Embryonic facial prominence (tissue), 1 donor: Measurements from ENCODE around the gene ST6GALNAC4.

Source experiments
- DNase-seq: peaks from one replicate; pipeline ENCODE4 v3.0.0-alpha.2; 2016; ENCODE audit errors: extremely low spot score

Gene ST6GALNAC4

DNA sequence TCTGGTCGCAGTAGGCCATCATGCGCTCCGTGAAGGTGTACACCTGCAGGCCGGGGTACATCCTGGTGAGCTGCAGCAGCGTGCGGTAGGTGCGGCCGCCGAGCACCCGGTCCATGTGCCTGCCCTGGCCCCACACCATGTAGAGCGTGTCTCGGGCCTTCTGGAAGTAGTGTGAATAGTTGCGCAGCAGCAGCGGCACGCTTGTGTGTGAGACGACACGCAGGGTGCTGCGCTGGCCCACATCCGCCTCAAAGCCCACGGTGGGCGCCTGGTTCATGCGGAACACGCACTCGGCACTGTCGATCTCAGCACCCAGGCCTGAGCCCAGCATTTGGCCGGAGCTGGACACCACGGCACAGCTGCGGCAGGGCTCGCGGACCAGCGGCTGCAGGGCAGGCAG is 4.5 kb downstream of the ST6GALNAC4 start:
- DNase-seq: no peak

DNA sequence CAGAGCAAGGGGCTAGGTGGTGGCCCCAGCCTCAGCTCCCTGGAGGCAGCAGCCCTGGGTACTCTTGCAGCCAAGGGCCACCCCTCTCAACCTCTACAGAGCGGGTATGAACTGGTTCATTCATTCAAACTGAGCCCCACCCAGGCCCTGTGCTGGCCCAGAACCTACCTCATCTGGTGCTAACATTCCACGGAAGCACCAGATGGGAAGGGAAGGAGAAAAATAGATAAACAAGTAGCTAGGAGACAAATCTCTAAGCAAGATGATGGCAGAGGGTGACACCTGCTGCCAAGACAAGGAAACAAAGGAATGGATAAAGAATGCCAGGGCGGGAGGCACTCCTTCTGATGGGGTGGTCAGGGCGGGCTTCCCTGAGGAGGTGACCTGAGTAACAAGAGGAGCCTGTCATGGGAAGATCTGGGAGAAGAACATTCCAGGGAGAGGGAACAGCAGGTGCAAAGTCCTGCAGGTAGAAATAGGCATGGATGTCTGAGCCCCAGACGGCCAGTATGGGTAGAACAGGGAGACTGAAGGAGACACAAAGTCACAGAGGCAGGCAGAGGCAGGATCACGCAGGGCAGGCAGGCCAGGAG is 6.1 kb downstream of the ST6GALNAC4 start:
- no peak for DNase-seq

DNA sequence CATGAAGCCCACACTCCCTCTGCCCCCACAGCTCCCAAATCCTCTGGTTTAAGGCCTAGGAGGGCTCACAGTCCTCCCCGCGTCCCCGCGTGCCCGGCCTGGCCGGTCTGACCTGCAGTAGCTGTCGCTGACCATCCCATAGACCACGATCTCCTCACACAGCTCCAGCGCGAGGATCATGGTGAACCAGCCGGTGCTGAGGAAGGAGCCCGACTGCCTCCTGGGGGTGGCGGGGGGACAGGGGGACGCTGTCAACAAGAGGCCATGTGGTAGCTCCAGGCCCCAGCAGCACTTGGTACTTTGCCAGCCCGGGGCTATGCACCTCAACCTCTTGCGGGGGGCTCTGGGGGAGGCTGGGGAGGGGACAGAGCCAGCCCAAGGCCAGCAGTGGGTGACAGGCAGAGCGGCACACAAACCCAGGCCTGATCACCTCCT is 7.0 kb downstream of the ST6GALNAC4 start:
- DNase-seq: no peak

DNA sequence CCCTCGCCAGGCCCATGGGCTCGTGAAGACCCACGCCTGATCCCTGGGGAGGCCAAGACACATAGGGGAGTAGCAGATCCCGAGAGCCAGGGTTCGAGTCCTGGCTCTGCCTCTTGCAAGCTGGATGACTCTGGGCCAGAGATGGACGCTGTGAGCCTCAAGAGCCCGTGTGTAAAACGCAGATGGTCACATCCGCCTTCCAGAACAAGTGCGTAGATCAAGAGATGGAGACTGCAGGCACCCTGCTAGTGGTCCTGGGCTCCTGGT is 8.2 kb downstream of the ST6GALNAC4 start:
- no peak for DNase-seq

DNA sequence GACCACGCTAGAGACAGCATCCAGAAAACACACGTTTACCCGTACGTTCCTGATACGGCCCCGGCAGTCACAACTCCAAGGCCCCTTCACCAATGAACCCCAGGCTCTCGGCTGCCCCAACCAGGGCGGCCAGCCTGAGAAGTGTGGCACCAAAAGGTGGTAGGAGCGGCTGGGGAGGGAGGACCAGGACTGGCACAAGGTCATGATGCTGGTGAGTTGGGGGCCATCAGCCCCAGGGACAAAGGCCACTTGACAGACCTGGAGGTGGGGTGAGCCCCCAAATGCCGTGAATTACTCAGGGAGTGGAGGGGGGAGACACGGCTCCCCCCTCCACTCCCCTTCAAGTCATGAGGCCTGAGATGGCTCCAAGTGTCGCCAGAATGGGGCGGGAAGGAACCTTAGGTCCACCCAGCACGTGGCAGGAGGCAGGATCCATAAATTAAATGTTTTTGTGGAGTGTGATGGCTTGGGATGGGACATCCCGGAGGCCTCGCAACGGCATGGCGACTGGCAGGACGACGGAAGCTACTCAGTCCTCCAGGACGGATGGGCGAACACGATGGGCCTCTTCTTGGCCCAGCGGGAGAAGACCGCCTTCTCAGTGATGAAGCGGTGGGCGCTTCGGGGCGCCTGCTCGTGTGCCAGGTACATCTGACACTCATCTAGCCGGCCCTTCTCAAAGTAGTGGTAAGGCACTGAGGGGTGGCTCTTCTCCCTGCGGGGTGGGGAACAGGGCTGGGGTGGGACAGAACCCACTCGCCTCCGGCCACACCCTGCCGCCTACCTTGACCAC is 8.8 kb downstream of the ST6GALNAC4 start:
- no peak for DNase-seq

DNA sequence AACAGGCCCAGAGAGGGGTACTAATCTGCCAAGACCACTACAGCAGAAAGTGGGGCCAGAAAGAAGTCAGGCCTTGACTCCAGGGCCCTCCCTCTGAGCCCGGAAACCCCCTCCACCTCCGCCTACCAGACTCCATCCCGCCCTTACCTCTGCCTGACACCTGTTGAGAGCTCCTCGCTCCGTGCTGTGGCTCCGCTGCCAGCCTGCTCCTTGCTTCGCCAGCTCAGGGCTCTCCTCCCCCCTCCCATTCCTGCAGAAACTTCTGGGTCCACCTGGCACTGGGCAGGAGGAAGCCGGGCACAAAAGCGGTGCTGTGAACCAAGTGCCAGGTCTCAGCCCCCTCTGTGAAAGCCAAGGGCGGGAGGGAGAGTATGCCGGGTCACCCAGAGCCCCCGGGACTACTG is 11.1 kb downstream of the ST6GALNAC4 start:
- no peak for DNase-seq

DNA sequence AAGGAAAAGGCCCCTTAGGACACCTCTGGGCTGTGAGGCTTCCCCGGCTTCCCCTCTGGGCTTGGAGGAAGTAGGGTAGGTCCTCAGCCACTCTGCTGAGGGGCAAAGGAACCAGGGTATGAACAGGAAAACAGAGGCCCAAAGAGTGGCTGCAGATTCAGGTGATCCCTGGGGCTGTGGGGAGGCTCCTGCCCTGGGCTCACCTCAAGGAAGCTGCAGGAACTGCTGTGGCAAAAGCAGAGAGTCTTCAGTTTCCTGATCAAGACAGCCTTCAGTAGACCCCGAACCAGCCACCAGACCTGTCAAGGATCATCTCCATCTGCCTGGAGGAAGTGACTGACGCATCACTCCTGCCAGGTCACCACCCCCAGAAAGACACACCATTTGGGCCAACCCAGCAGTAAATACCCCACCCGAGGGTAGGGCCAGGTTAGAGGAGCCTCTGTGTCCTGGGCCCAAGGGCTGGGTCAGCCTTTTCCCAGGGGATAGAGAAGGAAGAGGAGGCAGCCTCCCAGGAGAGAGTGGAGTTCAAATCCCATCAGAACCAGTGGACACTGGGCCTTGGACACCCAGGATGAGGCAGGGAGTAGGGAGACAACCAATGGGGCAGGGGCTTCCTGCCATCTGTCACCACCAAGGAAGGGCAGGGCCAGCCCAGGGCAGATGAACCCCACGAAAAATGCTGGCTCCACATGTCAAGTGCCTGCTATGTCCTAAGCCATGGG is 11.7 kb downstream of the ST6GALNAC4 start:
- DNase-seq: no peak

DNA sequence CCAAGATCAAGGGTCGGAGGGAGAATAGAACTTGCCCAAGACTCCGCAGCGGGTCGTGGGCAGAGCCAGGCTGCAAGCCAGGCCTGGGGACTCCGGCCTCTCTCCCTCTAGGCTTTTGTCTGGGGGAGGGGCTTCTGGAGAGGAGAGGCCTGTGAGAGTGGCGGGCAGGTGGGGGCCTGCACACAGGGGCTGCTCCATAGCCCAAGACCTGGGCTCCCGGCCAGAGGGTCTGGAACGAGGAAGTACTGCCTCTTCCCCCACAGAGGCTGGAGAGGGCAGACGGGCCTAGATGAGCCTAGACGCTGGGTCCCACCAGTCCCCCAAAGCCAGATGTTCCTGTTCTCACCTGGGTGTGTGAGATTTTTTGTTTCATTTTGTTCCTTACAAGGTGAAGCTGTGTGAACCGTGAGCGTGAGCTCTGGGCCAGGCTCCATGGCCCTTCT is 12.3 kb downstream of the ST6GALNAC4 start:
- DNase-seq: no peak

DNA sequence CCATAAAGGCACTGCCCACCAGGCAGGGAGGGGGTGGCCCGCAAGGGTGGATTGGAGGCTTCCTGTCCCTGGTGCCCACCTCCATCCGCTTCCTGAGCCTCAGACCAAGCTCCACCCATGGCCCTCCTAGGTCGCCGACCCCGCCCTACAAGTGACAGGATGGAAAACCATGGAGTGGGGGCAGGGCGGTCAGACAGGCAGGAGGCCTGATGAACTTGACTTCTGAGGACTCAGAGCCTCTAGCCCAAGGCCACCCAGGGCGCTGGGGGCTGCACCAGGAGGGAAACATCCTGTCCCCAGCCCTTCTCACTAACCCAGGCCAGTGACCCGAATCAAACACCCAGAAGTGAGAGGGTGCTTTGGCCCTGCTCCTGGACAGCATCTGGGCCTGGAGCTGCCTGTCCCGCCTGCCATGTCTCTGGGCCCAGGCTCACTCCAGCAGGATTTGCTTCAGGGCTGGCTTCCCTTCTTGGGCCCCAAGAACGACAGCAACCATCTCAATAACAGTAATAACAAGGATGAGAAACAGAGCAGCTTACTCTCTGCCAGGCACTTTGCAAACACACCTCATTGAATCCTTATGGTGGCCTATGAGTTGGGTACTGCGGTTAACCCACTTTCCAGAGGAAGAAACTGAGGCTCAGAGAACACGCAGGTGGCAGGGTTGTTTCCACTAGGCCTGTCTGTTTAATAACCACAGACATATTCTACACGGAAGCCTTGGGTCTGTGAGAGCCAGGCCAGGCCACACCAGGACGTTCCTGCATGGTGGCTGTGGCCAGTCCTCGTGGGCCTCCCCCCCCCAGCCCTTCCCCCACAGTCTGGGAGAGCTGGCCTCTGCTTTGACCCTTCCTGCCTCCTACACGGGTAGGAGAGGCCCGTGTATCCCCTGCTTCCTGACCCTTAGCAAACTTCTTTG is 13.0 kb downstream of the ST6GALNAC4 start:
- DNase-seq: no peak

DNA sequence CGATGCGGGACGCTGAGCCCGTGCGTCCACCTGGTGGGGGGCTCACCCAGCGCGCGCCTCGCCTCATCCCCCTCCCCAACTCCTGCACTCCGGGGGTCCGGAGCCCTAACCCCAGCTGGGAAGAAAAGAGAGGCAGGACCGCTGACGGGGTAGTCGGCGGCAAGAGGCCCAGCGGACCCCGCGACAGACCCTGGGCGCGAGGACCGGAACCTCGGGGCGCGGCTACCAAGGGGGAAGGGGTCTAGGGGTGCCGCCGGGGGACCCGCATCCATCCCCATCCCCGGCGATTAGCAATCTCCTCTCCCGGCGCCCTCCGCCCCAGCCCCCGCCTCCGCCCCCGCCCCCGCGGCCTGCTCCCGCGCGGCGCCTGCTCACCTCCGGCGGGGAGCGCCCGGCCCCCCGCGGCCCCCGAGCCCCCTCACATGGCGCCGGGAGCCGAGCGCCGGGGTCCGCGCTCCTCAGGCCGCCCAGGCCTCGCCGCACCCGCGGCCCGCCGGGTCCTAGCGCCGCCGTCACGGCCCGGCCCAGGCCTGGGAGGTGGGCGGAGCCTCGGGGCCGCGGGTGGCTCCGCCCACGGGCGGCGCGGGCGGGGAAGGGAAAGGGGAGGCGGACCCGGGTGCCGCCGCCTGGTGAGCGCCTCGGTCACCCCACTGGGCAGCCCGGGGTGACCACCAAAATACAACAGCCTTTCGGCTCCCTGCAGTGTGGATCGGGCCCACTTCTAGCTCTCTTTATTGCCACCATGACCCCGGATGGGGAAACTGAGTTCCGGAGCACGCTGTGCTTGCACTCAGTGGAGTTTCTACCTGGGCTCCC is 17.5 kb downstream of the ST6GALNAC4 start, which contains the start of gene ST6GALNAC6:
Gene ST6GALNAC6, minus strand, starts transcription at position 476 of the 816 bp plus-strand sequence. CDS start 1,622 bp downstream, outside the sequence.
- DNase-seq: no peak

DNA sequence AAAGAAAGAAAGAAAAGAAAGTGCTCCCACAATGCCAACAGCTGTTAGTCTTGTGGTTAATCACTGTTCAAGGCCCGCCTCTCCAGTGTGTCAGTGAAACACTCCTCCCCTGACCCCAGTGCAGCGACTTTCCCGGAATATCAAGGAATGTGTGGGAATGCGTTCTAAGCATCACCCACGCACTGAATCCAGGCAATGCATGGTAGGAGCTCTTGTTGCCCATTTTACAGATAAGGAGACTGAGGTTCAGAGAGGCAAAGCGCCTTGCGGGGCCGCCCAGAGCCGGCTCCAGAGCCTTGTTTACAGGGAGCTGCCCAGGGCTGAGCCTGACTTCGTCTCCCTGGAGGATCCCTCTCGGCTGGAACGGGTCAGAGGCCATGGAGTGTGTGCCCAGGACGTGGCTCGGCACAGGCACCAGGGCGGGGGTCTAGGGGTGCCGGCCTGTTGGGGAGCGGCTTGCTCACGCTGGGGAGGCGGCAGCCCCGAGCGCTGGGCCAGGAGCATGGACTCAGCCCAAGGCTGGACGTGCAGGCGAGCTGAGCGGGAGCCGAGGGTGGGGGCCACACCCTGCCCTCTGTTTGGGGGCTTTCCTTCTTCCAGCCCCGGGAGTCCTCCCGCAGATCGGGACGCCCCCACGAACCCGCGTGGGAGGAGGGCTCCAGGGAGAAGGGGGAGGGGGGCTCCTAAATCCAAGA is 18.3 kb downstream of the ST6GALNAC4 start:
- no peak for DNase-seq

DNA sequence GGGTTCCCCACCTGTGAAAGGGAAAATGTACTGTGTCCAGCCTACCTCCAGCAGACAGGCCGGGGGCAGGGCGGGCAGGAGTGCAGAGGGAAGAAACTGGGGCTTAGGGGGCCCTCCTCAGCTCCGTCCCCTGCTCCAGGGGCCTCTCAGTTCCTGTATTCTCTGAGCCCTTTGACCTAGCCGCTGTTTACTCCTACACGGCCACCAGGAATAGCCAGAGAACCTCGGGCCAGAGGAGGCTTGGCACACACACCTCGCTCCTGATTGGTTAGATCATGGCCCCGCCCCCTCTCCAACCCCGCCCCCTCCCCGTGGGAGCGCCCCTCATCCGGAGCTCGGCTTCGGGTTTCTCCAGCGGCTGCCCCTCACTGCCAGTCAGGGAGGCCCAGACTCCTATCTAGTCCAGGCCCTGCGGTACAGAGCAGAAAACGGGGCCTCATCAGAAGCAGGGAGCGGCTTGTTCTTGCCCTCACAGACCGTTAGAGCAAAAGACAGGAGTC is 19.6 kb downstream of the ST6GALNAC4 start:
- DNase-seq: peak; percentile 47

DNA sequence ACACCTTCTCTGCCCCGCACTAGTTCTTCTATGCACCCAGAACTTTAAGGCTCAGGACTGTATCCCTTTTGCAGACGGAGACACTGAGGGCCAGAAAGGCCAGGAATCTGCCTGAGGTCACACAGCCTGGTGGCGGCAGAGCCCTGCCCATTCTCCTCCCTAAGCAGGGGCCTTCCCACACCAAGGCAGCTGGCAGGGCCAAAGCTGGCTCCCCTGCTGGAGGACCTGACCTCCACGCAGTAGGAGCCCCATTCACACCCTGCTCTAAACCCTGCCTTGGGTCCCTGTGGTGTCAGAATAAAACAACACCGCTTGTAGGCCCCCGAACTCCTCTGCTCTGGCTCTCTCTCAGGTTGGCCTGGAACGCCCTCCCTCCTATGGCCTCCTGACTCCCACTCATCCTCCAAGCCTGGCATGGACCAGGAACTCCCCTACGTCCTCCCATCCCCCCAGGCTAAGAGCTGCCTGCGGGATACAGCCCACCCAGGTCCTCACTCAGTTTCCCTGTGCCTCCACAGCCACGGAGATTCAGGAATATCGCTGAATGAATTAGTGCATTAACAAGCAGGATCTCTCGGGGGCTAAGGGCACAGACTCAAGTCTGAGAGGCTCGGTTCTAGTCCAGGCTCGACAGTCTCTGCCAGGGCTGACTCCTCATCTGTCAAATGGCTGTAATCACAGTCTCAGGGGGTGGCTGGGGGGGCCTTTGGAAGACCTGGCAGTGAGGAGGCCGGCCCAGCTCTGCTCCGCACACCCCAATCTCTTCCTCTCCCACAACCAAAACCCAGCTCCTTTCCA is 20.2 kb downstream of the ST6GALNAC4 start:
- no peak for DNase-seq

DNA sequence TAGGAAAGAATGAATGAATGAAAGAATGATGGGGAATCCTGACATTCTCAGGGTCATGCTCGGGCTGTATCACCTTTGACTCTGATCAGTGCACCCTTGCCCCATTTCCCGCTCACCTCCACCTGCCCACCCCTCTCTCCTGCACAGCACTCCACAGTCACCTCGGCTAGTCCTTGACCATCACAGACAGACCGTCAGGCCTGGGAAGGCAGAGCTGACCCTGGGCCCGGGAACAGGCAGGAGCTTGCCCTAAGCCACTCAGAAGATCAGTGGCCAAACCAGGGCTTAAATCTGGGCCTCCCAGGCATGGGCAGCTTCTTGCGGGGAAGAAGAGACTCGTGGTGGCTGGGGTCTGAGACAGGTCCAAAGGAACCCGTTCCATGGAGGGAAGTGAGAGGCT is 21.0 kb downstream of the ST6GALNAC4 start:
- no peak for DNase-seq

DNA sequence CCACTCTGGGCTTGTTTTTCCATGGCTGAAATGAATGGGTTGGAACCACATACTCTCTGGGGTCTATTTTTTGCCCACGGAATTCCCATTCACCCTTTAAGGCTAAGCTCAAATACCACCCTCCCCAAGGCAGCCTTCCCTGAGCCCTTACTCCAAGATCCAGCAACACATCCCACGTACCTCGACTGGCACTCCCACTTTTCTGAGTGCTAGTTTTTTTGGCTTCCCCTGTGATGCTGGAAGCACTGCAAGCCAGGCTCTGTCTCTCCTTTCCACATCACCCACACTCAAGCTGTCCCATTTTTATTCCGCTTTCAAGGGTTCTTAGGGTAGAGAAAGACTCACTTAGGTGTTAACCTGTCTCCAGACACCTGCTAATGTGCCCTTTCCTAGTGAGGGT is 23.4 kb downstream of the ST6GALNAC4 start:
- DNase-seq: no peak

DNA sequence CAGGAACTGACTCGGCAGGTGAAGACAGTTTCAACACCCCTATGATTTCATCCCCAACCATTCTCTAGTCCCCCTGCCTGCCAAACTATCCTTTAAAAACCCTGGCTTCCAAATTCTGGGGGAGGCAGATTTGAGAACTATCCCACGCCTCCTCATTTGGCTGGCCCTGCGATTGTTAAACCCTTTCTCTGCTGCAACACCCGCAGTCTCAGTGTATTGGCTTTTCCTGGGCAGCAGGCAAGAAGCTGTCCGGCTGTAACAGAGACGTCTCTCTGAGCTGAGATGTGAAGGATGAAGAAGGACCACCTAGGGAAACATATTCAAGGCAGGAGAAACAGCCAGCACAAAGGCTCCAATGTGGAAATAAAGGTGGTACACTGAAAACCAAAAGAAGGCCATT is 24.0 kb downstream of the ST6GALNAC4 start:
- DNase-seq: no peak

DNA sequence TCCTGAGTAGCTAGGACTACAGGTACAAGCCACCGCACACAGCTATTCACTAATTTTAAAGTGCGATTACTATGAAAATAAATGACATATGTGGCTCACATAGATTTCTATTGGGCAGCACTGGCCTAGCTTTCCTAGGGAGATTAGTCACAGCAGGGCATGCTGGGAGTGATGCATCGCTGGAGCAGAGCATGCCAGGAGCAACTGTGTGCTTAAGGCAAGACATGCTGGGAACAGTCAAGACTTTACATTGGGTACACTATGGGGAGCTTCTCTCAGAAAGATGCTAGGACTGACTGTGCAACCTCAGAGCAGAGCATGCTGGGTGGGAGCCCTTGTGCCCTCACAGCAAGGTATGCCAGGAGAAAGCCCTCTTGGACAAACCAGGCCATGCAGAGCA is 26.8 kb downstream of the ST6GALNAC4 start:
- DNase-seq: no peak

DNA sequence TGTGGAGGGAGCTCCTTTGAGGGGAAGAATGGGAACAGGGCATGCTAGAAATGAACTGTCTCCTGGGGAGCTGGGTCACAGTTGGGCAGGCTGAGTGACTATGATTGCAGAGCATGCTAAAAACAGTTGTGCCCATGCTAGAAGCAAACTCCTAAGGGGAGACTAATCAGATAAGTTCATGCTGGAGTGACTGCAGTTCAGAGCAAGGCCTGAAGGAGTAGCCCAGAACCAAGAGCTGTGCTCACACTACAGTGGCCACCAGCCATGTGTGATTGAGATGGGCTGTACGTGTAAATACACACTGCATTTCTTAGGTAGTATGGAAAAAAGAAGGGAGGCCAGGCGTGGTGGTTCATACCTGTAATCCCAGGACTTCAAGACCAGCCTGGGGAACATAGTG is 29.0 kb downstream of the ST6GALNAC4 start:
- no peak for DNase-seq

DNA sequence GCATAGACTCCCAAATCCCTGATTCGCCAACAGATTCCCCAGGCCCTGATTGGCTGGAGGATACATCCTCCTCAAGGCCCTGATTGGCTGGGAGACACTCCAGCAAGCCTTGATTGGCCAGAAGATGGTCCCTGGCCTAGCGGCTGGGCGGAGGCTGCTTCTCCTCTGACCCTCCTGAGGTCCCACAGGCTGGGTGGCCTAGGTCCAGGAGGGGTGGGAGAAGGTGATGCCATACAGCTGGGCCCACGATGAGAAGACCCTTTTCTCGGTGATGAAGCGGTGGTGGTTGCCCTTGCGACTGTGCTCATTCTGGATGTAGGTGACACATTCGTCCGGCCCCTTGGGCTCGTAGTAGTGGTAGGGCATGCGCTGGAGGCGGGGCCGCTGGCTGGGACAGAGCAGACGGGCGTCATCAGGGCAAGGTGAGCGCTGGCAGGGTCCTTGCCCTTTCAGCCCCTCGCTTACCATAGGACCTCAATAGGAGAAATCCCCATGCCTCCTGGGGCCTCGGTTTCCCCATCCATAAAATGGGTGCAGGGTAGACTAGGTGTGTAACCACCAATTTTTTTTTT is 30.4 kb downstream of the ST6GALNAC4 start:
- no peak for DNase-seq
